CD4-positive, alpha-beta T cell treated with Interleukin-4 for 1 hour (primary cell): ENCODE data around the gene SMYD3.
"Not testable (repeated sequence)": the region's sequence is repeated elsewhere in the genome, so short reads cannot be mapped to it uniquely, and the experiment has no call there.

Experiments used
- DNase-seq, 2 donors: peaks; one replicate each; pipeline ENCODE4 v3.0.0-alpha.2; 2020 to 2022

SMYD3 gene

GRCh38 chr1:246413430-246413829 lies 93.6 kb downstream of the SMYD3 start:
- no peak for DNase-seq

DNA sequence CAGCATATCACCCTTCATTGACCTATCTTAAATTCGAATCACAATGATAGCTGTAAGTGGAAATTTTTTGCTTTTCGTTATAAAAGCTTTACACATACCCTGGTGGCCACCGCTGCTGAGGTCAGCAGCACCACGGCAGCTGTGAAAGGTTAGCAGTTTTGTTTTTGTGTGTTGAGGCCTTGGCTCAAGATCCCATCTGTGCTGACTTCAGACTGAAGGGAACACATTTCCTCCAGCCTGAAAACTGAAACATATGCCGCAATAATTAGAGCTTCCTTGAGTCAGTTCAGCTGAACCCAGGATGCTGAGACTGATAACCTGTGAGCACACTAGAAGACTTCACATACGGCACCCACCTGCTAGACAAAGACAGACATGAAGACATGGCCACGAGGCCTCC lies 103.0 kb downstream of the SMYD3 start:
- no peak for DNase-seq

- no peak for DNase-seq
Observed at GRCh38 chr1:246398126-246398813, 108.8 kb downstream of the SMYD3 start.

- no peak for DNase-seq
Observed at GRCh38 chr1:246397046-246397445, 110.0 kb downstream of the SMYD3 start.

DNA sequence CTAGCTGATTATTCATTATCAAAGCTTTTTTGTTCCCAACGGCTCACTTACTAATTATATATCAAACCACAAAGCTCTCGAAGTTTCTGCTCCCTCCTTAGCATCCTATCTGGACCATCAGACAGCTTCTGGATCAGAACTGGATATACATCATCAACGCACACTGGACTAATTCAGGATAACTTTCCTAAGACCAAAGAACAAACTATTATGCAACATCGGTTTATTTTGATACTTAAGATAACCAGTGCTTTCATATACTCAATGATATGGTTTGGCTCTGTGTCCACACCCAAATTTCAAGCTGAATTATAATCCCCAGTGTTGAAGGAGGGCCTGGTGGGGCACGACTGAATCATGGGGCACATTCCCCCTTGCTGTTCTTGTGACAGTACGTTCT lies 110.8 kb downstream of the SMYD3 start:
- DNase-seq = no peak

DNA sequence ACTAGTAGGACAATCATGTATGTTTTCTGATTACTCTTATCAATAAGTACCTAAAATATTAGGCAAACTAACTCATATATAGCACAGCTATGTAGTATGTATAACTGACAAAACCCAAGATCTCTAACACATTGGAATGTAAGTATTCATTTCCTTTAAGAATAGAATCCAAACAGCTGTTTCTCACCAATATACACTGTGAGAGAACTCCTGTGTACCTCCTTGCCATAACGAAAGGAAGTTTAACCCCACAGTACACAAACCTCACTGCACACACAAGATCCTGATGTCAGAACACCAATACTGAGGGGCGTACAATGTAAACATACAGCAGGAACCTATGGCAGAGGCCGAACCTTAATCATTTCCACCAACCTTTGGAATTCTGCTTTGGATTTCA lies 113.0 kb downstream of the SMYD3 start:
- no peak for DNase-seq

GRCh38 chr1:246390855-246391254 lies 116.2 kb downstream of the SMYD3 start:
- DNase-seq = no peak

GRCh38 chr1:246384616-246385015 lies 122.5 kb downstream of the SMYD3 start:
- no peak for DNase-seq

DNA sequence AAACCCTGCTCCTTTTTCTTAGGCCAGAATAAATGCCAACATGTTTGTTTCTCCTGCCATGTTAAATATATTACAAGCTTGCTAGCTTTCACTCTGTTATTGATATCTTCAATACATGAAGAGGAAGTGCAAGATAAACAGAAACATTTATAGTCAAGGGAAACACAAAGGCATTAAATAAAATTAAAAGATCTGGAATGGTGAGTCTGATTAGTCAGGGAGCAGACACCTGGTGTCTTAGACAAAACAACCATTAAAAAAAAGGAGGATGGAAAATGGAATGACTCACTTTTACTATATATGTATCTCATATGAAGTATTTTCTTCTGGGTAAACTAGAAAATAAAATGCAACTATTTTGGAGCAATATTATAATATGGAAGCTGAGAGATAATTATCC lies 123.3 kb downstream of the SMYD3 start:
- no peak for DNase-seq

- no peak for DNase-seq
Observed at GRCh38 chr1:246383239-246383589, 123.9 kb downstream of the SMYD3 start.

DNA sequence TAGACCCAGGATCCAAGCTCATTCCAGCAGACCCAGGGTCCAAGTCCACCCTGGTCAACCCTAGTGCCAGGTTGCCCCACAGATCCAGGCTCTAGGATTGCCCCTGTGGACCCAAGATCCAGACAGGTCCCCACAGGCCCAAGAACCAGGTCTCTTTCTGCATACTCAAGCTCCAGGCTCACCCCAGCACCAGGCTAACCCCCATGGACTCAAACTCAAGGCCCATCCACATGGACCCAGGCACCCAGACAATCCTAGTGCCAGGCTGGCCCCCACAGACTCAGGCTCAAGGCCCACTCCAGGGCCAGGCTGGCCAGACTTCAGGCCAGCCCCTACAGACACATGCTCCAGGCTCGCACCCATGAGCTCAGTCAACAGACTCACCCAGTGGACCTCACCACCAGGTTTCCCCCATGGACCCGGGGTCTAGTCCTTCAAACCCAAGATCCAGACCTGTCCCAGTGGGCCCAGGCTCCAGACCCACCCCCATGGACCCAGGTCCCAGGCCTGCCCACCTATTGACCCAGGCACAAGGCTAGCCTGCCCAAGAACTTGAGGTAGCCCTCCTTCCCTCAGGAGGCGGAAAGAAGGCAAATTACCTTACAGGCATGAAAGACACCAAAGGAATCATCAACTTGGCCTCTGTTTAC lies 124.4 kb downstream of the SMYD3 start:
- DNase-seq = no peak

DNA sequence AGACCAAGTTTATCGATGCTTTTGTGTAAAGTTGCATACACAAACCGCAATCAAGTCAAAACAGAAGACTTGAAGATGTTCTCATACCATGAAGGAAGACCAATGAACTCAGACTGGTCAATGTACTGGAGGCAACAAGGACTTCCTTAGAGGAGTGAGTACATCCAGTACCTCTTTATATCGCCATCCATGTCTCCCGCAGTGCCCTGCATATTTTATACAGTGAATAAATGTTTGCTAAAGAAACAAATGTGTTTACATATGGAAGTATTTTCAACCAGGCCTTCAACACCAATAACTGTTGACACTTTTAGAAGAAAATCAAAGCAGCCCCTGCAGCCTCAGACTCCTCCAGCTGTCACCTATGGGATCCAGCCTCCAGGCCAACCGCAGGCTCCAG lies 125.6 kb downstream of the SMYD3 start:
- DNase-seq = no peak

- DNase-seq = no peak
Observed at GRCh38 chr1:246377625-246378153, 129.4 kb downstream of the SMYD3 start.

DNA sequence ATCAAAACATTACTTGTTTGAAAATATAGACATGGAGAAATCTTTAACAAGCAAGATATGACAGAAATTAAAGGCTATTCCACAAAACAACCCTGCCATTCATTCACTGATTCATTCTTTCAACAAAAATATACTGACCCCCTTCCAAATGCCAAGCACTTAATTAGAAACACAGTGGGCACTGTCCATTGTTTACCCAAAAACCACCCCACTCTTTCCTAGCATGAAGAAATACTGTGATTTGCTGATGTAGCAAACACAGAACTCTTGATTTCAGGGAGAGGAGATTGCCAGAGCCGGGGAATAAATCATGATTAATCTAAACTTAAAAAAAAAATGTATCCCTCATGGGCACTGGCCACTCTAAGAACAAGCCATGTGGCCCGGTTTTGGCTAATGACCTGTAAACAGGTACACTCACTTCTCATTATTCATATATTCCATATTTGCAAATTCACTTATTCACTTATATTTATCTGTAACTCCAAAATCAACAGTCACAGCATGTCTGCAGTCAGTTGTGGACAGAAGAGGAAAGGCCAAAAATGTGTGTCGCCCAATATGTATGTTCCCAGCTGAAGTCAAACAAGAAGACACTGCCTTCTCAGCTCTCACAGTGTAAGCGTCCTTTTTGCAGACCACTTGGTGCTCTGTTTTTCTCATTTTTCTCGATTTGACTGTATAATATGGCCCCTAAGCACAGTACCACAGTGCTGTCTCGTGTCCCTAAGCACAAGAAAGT lies 133.1 kb downstream of the SMYD3 start:
- no peak for DNase-seq

DNA sequence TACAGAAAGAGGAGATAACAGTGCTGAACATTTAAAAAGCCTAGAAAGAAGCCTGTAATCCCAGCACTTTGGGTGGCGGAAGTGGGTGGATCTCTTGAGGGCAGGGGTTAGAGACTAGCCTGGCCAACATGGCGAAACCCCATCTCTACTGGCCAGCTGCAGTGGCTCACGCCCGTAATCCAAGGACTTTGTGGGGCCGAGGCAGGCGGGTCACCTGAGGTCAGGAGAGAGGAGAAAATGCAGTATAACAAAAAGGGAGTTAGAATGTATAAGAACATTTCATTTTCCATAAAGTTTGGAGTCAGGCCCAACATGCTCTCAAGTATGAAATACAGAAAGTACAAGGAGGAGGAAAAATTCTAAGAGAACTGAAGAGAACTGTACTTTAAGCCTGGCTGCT lies 134.5 kb downstream of the SMYD3 start:
- no peak for DNase-seq

- no peak for DNase-seq
Observed at GRCh38 chr1:246367041-246367440, 140.0 kb downstream of the SMYD3 start.

DNA sequence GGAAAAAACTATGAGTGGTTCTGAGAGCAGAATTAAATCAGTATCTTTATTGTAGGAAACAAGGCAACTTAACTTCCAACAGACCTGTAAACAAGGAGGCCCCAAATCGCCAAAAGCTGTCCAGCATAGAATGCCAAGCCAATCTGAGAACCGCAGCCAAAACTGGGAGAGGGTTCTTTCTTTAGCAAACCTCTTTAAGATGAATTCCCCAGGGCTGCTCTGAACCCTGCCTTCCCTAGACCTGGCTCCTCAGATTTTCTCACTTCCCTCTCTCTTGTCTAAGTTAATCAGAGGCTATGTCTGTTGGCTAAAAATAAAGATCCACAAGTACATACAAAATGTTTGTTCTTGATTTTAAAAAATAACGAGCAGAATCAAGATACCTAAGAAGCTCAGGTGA lies 141.4 kb downstream of the SMYD3 start:
- DNase-seq = no peak

DNA sequence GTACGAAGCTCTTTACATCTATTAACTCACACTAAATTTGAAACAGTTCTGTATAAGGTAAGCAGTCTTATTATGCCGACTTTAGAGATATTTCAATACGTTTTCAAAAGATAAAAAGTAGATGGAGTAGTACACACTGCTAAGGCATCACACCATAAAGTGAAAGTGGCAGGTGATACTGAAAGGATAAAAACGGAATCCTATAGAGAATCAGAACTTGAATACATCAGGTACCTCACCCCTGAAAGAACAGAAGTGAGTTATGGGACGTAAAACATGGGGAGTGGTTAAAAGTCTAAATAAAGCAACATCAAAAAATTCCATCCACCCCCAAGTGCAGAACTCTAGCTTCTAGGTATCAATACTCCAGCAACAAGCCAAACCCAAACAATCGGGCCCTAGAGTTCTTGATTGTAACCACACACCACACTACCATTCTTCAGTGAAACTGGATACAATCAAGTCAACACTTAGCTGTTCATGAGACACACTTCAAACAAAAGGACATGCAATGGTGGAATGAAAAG lies 142.6 kb downstream of the SMYD3 start:
- DNase-seq = no peak

DNA sequence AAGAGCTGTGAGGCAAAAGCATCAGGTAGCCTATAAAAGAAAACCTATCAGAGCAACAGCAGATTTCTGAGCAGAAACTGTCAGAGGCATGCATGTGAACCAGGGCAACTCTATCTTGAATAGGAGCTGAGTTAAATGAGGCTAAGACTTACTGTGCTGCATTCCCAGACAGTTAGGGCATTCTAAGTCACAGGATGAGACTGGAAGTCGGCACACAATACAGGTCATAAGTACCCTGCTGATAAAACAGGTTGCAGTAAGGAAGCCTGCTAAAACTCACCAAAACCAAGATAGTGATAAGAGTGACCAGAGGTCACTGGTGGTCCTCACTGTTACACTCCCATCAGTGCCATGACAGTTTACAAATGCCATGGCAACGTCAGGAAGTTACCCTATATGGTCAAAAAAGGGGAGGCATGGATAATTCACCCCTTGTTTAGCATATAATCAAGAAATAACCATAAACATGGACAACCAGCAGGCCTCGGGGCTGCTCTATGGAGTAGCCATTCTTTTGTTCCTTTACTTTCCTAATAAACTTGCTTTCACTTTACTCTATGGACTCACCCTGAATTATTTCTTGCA lies 150.0 kb downstream of the SMYD3 start:
- DNase-seq = not testable (repeated sequence)

DNA sequence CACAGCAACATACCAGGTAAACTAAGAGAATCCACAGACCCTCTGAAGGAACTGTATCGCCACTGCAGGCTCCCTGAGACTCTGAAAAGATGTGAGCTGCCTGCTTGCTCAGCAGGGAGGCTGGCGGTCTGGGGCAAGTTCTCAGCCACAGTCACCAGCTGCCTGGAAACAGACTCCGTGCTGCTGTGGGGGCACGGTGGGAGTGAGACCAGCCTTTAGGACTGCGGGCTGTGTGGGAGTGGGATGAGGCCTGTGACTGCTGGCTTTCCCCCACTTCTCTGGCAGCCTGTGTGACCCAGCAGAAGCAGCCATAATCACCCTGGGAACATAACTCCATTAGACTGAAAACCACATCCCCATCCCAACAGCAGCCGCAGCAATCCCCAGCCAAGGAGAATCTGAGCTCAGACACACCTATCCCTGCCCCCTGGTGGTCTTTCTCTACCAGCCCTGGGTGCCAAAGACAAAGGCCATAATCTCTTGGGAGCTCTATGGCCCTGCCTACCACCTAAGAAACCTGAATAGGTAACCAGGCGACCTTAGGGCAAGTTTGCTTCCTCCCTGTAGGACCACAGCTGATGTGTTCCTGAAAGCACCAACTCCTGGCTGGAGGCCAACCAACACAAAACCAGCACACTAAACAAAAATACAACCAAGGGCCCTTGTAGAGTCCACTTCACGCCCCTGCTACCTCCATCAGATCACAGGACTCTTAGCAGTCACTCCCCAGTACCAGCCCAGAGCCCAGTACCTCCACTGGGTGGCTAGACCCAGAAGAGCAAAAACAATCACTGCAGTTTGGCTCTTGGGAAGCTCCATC lies 151.5 kb downstream of the SMYD3 start:
- DNase-seq = no peak

GRCh38 chr1:246351721-246352120 lies 155.4 kb downstream of the SMYD3 start:
- no peak for DNase-seq

DNA sequence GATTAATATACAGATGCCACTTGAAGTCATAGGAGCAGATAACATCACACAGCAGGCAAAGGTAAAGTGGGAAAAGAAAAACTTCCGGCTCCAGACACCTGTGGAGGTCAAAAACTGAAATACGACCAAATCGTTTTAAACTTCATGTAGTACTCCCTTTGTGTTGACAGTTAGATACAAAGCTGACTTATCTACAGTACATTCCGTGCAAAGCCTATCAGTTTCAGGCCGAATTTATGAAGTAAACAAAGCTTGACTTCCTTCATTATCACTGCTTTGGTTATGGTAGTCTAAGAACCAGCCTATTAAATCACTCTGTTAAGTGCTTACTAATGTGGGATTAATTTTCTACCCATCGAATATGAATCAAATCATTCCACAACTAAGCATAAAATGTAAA lies 156.3 kb downstream of the SMYD3 start:
- no peak for DNase-seq

- DNase-seq = no peak
Observed at GRCh38 chr1:246343937-246344336, 163.1 kb downstream of the SMYD3 start.
